CD4-positive, CD25-positive, alpha-beta regulatory T cell (primary cell): ENCODE measurements around the gene ABCC4. TPM values are rescaled to one million over a fixed set of nuclear protein-coding genes. Genes with fewer than 3 reads are reported as not detected.
A peak's percentile ranks its signal among the peaks of the same experiment; 100 is the strongest.
"Not testable (repeated sequence)": the region's sequence is repeated elsewhere in the genome, so short reads cannot be mapped to it uniquely, and the experiment has no call there.

ENCODE experiments used
- ATAC-seq, 2 donors: fragments of 150-1000 bp; cut with Tn5 transposase; one replicate each; pipeline ENCODE4 v1.10.0; 2021; ENCODE audit warnings: low read depth in 2 of 2, moderate number of reproducible peaks in 2 of 2, moderate library complexity in 1 of 2
- DNase-seq, 3 donors: peaks; one replicate each; pipeline versions ENCODE4 v3.0.0 to v3.0.0-alpha.2; 2012 to 2022; ENCODE audit warnings: mixed read lengths in 1 of 3
- H3K27ac ChIP-seq: one replicate; pipeline ENCODE4 v1.7.0; 2013; ENCODE audit warnings: mild to moderate bottlenecking, low read length; ENCODE audit not compliant: insufficient read depth, poor library complexity, severe bottlenecking
- H3K27me3 ChIP-seq: one replicate; pipeline ENCODE4 v1.7.0; 2013; ENCODE audit warnings: low read length; ENCODE audit not compliant: control insufficient read depth, insufficient read depth
- H3K36me3 ChIP-seq: one replicate; pipeline ENCODE4 v1.7.0; 2013; ENCODE audit warnings: mild to moderate bottlenecking, low read length, moderate library complexity; ENCODE audit not compliant: control insufficient read depth, insufficient read depth
- H3K4me1 ChIP-seq: 2 replicates; pipeline ENCODE4 v1.7.0; 2013; ENCODE audit warnings: mild to moderate bottlenecking, low read length; ENCODE audit not compliant: insufficient read depth, control insufficient read depth, poor library complexity, severe bottlenecking
- H3K4me3 ChIP-seq: one replicate; pipeline ENCODE4 v1.7.0; 2013; ENCODE audit warnings: low read depth, mild to moderate bottlenecking, low read length, moderate library complexity
- H3K9me3 ChIP-seq, 2 experiments: 1 replicate in 1 of 2; 2 replicates in 1 of 2; pipeline ENCODE4 v1.7.0; 2013; ENCODE audit warnings: low read length in 2 of 2, mild to moderate bottlenecking in 1 of 2, moderate library complexity in 1 of 2; ENCODE audit not compliant: control insufficient read depth in 2 of 2
- H3K27ac Mint-ChIP-seq, 3 donors: one replicate each; pipeline ENCODE4 v1.8.0; 2020 to 2022; ENCODE audit warnings: mild to moderate bottlenecking in 3 of 3, mixed read lengths in 3 of 3, moderate library complexity in 2 of 3
- H3K27me3 Mint-ChIP-seq: one replicate; pipeline ENCODE4 v1.8.0; 2022; ENCODE audit warnings: mild to moderate bottlenecking, mixed read lengths
- H3K36me3 Mint-ChIP-seq: one replicate; pipeline ENCODE4 v1.8.0; 2020; ENCODE audit warnings: mixed read lengths
- H3K4me1 Mint-ChIP-seq, 4 donors: one replicate each; pipeline ENCODE4 v1.8.0; 2020 to 2022; ENCODE audit warnings: mixed read lengths in 4 of 4, mild to moderate bottlenecking in 1 of 4
- H3K4me3 Mint-ChIP-seq, 4 donors: one replicate each; pipeline ENCODE4 v1.8.0; 2020 to 2022; ENCODE audit warnings: mild to moderate bottlenecking in 4 of 4, mixed read lengths in 4 of 4, moderate library complexity in 3 of 4
- H3K9me3 Mint-ChIP-seq, 7 donors: one replicate each; pipeline ENCODE4 v1.8.0; 2020 to 2022; ENCODE audit warnings: mixed read lengths in 7 of 7, mild to moderate bottlenecking in 3 of 7, moderate library complexity in 2 of 7
- polyA plus RNA-seq, 4 donors: library from polyadenylated mRNA; unstranded; fragments of 300-500 nt; fragmentation: Illumina TruSeq; gene quantifications; one replicate each; pipeline ENCODE4 v1.2.3, GENCODE V29; 2021
- total RNA-seq: library from RNA; stranded (reverse); gene quantifications from one replicate; pipeline ENCODE4 v1.2.3, GENCODE V29; 2022

Gene ABCC4
- total and polyA plus RNA-seq, 5 donors from 2014 or later = 3.9 to 13.2 (median 6.8) TPM

GRCh38 chr13:95209109-95209508 lies 92.1 kb downstream of the ABCC4 start:
- ATAC-seq = no peak
- no peak for DNase-seq
- Mint-ChIP-seq H3K9me3 (no peaks in the 10 kb centered on the region), H3K36me3 (peaks cover 55% of the 10 kb centered on the region), H3K4me1 (peaks cover 0 to 2% (median under 1%) of the 10 kb centered on the region in 4 donors), H3K4me3 (no peak overlapping the region), H3K27ac (no peak overlapping the region), H3K27me3 (no peaks in the 10 kb centered on the region)
- Histone ChIP-seq H3K27ac (no peak overlapping the region), H3K4me3 (no peak overlapping the region), H3K36me3 (peaks cover 15% of the 10 kb centered on the region), H3K9me3 (no peaks in the 10 kb centered on the region), H3K27me3 (no peaks in the 10 kb centered on the region), H3K4me1 (no peaks in the 10 kb centered on the region)

GRCh38 chr13:95207769-95208366 lies 93.4 kb downstream of the ABCC4 start:
- H3K9me3 Mint-ChIP-seq = no peaks in the 10 kb centered on the region
- Histone ChIP-seq H3K36me3 (peaks cover 15% of the 10 kb centered on the region), H3K4me3 (no peak overlapping the region), H3K4me1 (no peaks in the 10 kb centered on the region), H3K9me3 (no peaks in the 10 kb centered on the region), H3K27me3 (no peaks in the 10 kb centered on the region), H3K27ac (no peak overlapping the region)
- peaks cover 57% of the 10 kb centered on the region for H3K36me3 Mint-ChIP-seq
- H3K4me1 Mint-ChIP-seq = peaks cover 0 to 2% (median 0%) of the 10 kb centered on the region in 4 donors
- DNase-seq (no peak), ATAC-seq (no peak)
- no peak overlapping the region for H3K4me3 Mint-ChIP-seq
- H3K27me3 Mint-ChIP-seq = no peaks in the 10 kb centered on the region
- H3K27ac Mint-ChIP-seq = peak overlapping the region in 1 of 3 donors; percentile 35

- H3K4me1 ChIP-seq = no peaks in the 10 kb centered on the region
- Mint-ChIP-seq H3K27ac (no peak overlapping the region), H3K27me3 (no peaks in the 10 kb centered on the region), H3K9me3 (no peaks in the 10 kb centered on the region), H3K36me3 (peaks cover 53% of the 10 kb centered on the region), H3K4me1 (peaks cover 0 to 5% (median 2%) of the 10 kb centered on the region in 4 donors), H3K4me3 (no peak overlapping the region)
- peaks cover 15% of the 10 kb centered on the region for H3K36me3 ChIP-seq
- no peaks in the 10 kb centered on the region for H3K9me3 ChIP-seq
- H3K4me3 ChIP-seq = no peak overlapping the region
- DNase-seq = no peak
- no peaks in the 10 kb centered on the region for H3K27me3 ChIP-seq
- ATAC-seq = no peak
- H3K27ac ChIP-seq = no peak overlapping the region
These were observed 95.1 kb downstream of the ABCC4 start for GRCh38 chr13:95206116-95206515.

- no peaks in the 10 kb centered on the region for H3K9me3 ChIP-seq
- H3K36me3 ChIP-seq = peaks cover 15% of the 10 kb centered on the region
- Mint-ChIP-seq H3K27ac (no peak overlapping the region), H3K4me1 (peaks cover 0 to 6% (median 2%) of the 10 kb centered on the region in 4 donors), H3K4me3 (no peak overlapping the region), H3K36me3 (peaks cover 62% of the 10 kb centered on the region), H3K27me3 (no peaks in the 10 kb centered on the region), H3K9me3 (peaks cover 0 to 5% (median 0%) of the 10 kb centered on the region in 7 donors)
- H3K4me1 ChIP-seq = no peaks in the 10 kb centered on the region
- H3K4me3 ChIP-seq = no peak overlapping the region
- no peak for DNase-seq
- no peak overlapping the region for H3K27ac ChIP-seq
- H3K27me3 ChIP-seq = no peaks in the 10 kb centered on the region
- ATAC-seq = no peak
These were observed 97.0 kb downstream of the ABCC4 start for GRCh38 chr13:95204231-95204765.

- H3K27me3 Mint-ChIP-seq = no peaks in the 10 kb centered on the region
- ATAC-seq (no peak), DNase-seq (no peak)
- H3K27me3 ChIP-seq = no peaks in the 10 kb centered on the region
- H3K36me3 Mint-ChIP-seq = peaks cover 58% of the 10 kb centered on the region
- no peak overlapping the region for H3K4me3 ChIP-seq
- no peak overlapping the region for H3K27ac Mint-ChIP-seq
- peaks cover 13% of the 10 kb centered on the region for H3K36me3 ChIP-seq
- H3K4me1 Mint-ChIP-seq = peaks cover 0 to 11% (median 1%) of the 10 kb centered on the region in 4 donors
- H3K9me3 ChIP-seq = no peaks in the 10 kb centered on the region
- no peak overlapping the region for H3K27ac ChIP-seq
- H3K4me3 Mint-ChIP-seq = no peak overlapping the region
- H3K9me3 Mint-ChIP-seq = peaks cover 0 to 14% (median 0%) of the 10 kb centered on the region in 7 donors
- H3K4me1 ChIP-seq = no peaks in the 10 kb centered on the region
These were observed 99.2 kb downstream of the ABCC4 start for GRCh38 chr13:95201814-95202651.

- Mint-ChIP-seq H3K9me3 (peaks cover 0 to 14% (median 0%) of the 10 kb centered on the region in 7 donors), H3K4me1 (peaks cover 0 to 11% (median 5%) of the 10 kb centered on the region in 4 donors), H3K36me3 (peaks cover 52% of the 10 kb centered on the region), H3K27ac (peak overlapping the region in 1 of 3 donors; percentile 22)
- not testable (repeated sequence) for H3K4me3 ChIP-seq, H3K36me3 ChIP-seq, H3K4me3 Mint-ChIP-seq, H3K27ac ChIP-seq, H3K27me3 ChIP-seq, DNase-seq, H3K9me3 ChIP-seq, H3K27me3 Mint-ChIP-seq, H3K4me1 ChIP-seq, ATAC-seq
These were observed 100.8 kb downstream of the ABCC4 start for GRCh38 chr13:95200386-95200957.

- Mint-ChIP-seq H3K4me1 (peaks cover 0 to 11% (median 5%) of the 10 kb centered on the region in 4 donors), H3K36me3 (peaks cover 48% of the 10 kb centered on the region), H3K4me3 (no peak overlapping the region), H3K27ac (peak overlapping the region in 1 of 3 donors; percentile 47), H3K27me3 (no peaks in the 10 kb centered on the region), H3K9me3 (peaks cover 0 to 14% (median 0%) of the 10 kb centered on the region in 7 donors)
- Histone ChIP-seq H3K27me3 (no peaks in the 10 kb centered on the region), H3K27ac (no peak overlapping the region), H3K9me3 (no peaks in the 10 kb centered on the region), H3K4me3 (no peak overlapping the region), H3K4me1 (no peaks in the 10 kb centered on the region), H3K36me3 (peaks cover 3% of the 10 kb centered on the region)
- ATAC-seq = no peak
- no peak for DNase-seq
These were observed 101.4 kb downstream of the ABCC4 start for GRCh38 chr13:95199896-95200295.
